PFSK-1 (cell line): ENCODE data around the gene TUFM.

ENCODE experiments used
- FOXP2 ChIP-seq: optimal IDR thresholded peaks from 2 replicates; pipeline ENCODE3; 2011; ENCODE audit warnings: borderline replicate concordance, control low read depth, inconsistent platforms; ENCODE audit not compliant: insufficient read depth; ENCODE audit errors: extremely low read length, extremely low read depth
- POLR2AphosphoS5 ChIP-seq: IDR thresholded peaks from 2 replicates; pipeline ENCODE4 v1.6.1; 2012; ENCODE audit warnings: low read depth, mild to moderate bottlenecking, control low read depth, low read length, moderate library complexity
- SIN3A ChIP-seq: IDR thresholded peaks from 2 replicates; pipeline ENCODE4 v1.6.1; 2012; ENCODE audit warnings: mild to moderate bottlenecking, low read length, moderate library complexity, borderline replicate concordance; ENCODE audit not compliant: insufficient read depth
- TAF1 ChIP-seq: IDR thresholded peaks from 2 replicates; pipeline ENCODE4 v1.6.1; 2012; ENCODE audit warnings: low read length, control low read depth, borderline replicate concordance; ENCODE audit not compliant: insufficient read depth
- TF ChIP-seq, protein P1 (sequence below), 2 experiments: IDR thresholded peaks; 2 replicates each; pipeline versions ENCODE4 v1.6.1 to v1.8.0; 2011 to 2012; ENCODE audit warnings: low read depth in 2 of 2, low read length in 2 of 2, control low read depth in 1 of 2, inconsistent platforms in 1 of 2, mild to moderate bottlenecking in 1 of 2, moderate library complexity in 1 of 2; ENCODE audit not compliant: insufficient read depth in 1 of 2

Gene TUFM

DNA sequence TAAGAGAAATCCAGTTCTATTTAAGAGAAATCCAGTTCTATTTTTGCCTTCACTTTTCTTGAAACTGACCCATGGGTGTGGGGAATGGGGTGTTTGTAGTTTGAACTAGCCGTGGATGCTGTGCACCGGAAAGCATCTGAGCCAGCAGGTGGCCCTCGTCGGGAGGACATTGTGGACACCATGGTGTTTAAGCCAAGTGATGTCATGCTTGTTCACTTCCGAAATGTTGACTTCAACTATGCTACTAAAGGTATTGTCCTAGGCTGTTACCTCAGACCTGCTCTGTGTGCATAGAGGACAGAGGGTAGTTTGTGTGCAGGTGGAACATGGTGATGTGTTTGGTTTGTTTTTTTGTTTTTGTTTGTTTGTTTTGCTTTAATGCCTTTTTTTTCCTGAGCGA, 20.0 kb downstream of the TUFM start:
- TF ChIP-seq TAF1 (no peak), POLR2AphosphoS5 (no peak), SIN3A (no peak), FOXP2 (no peak)
- TF ChIP-seq, protein P1, sequence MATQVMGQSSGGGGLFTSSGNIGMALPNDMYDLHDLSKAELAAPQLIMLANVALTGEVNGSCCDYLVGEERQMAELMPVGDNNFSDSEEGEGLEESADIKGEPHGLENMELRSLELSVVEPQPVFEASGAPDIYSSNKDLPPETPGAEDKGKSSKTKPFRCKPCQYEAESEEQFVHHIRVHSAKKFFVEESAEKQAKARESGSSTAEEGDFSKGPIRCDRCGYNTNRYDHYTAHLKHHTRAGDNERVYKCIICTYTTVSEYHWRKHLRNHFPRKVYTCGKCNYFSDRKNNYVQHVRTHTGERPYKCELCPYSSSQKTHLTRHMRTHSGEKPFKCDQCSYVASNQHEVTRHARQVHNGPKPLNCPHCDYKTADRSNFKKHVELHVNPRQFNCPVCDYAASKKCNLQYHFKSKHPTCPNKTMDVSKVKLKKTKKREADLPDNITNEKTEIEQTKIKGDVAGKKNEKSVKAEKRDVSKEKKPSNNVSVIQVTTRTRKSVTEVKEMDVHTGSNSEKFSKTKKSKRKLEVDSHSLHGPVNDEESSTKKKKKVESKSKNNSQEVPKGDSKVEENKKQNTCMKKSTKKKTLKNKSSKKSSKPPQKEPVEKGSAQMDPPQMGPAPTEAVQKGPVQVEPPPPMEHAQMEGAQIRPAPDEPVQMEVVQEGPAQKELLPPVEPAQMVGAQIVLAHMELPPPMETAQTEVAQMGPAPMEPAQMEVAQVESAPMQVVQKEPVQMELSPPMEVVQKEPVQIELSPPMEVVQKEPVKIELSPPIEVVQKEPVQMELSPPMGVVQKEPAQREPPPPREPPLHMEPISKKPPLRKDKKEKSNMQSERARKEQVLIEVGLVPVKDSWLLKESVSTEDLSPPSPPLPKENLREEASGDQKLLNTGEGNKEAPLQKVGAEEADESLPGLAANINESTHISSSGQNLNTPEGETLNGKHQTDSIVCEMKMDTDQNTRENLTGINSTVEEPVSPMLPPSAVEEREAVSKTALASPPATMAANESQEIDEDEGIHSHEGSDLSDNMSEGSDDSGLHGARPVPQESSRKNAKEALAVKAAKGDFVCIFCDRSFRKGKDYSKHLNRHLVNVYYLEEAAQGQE (IDR thresholded peaks at IDR 0.05; ENCODE audit: insufficient read depth in 1 of 2, low read depth in 2 of 2, low read length in 2 of 2) = no peak

DNA sequence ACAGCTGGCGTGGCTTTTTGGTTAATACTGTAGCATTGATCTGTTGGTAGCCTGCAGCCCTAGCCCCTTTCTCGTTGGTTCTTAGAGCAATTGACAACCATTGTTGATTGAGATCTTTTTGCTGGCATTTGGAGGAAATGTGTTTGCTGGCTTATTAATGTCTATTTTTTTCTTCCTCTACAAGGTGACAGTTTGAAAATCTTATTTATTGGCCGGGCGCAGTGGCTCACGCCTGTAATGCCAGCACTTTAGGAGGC, 21.5 kb downstream of the TUFM start:
- TF ChIP-seq TAF1 (no peak), POLR2AphosphoS5 (no peak), FOXP2 (no peak), SIN3A (no peak)
- TF ChIP-seq, protein P1 (IDR thresholded peaks at IDR 0.05; ENCODE audit: insufficient read depth in 1 of 2, low read depth in 2 of 2, low read length in 2 of 2) = no peak

DNA sequence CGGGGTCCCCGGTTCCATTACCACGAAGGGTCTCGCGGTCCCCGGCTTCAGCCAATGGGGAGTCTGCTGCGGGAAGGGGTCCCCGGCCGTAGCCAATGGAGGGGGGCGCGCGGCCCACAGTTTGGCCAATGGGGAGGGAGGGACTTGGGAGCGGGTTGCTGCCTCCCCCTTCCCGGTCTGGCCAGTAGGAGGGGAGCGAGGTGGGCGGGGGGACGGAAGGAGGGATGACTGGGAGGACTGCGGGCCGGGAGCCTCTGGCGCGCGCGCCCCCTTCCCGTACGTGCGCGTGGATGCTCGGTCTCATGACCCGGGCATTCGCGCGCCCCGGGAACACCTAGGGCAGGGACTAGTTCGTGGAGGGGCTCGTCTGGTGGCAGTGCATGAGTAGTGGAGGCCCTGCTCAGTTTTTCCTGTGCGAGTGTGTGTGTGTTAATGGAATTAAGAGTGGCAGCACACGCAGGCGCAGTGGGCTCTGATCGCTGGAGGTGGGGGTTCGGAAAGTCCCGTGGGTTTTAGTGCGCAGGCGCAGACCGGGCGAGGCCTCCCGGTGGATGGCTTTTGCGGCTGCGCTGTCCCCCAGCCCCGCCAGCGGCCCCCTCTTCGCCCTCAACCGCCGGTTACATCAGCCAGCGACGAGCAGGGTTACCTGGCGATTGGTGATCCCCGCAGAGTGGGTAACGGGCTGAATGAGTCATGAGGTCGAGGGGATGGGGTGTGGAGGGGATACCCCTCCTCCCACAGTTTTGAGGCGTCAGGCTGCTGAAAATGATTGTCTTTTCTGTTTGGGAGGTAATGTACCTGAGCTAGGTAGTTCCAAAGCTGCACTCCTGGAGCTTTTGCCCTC, 22.1 kb downstream of the TUFM start:
- TF ChIP-seq TAF1 = 0 out of 2 replicates have a peak, but pooled peaks have one; percentile 33
- peak; percentile 68 for TF ChIP-seq FOXP2
- TF ChIP-seq, protein P1 (IDR thresholded peaks at IDR 0.05; ENCODE audit: insufficient read depth in 1 of 2, low read depth in 2 of 2, low read length in 2 of 2) = no peak
- peak; percentile 80 for TF ChIP-seq POLR2AphosphoS5

DNA sequence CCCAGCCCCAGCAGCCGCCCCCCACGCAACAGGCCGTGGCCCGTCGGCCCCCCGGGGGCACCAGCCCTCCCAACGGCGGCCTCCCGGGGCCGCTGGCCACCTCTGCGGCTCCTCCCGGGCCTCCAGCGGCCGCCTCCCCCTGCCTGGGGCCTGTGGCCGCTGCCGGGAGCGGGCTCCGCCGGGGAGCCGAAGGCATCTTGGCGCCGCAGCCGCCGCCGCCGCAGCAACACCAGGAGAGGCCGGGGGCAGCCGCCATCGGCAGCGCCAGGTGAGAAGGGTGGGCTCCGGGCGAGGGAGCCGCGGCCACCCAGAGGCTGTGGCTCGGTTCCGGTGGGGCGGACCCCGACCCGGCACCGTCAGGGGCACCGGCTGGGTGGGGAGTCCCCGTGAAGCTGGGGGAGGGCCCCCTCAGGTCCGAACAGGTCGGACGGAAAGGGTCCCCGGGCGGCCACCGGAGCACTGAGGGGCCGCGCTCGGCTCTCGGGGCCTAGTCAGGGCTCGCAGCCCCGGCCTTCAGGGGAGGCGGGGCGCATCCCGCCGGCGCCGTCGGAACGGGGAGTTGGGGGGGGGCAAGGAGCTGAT, 22.8 kb downstream of the TUFM start:
- no peak for TF ChIP-seq FOXP2
- no peak for TF ChIP-seq POLR2AphosphoS5
- no peak for TF ChIP-seq SIN3A
- TF ChIP-seq, protein P1 (IDR thresholded peaks at IDR 0.05; ENCODE audit: insufficient read depth in 1 of 2, low read depth in 2 of 2, low read length in 2 of 2) = no peak
- no peak for TF ChIP-seq TAF1
